Neural progenitor cell (in vitro differentiated cells): Measurements from ENCODE around the gene APAF1. TPM values are rescaled to one million over a fixed set of nuclear protein-coding genes. Genes with fewer than 3 reads are reported as not detected.
"Not testable (repeated sequence)": the region's sequence is repeated elsewhere in the genome, so short reads cannot be mapped to it uniquely, and the experiment has no call there.

Experiments used
- DNase-seq: peaks from one replicate; pipeline ENCODE4 v3.0.0-alpha.2; 2016; ENCODE audit warnings: low spot score
- H2AFZ ChIP-seq: fragments of 200-600 bp; sonication (generic); replicated peaks from 2 replicates; pipeline ENCODE4 v1.6.1; 2016; ENCODE audit warnings: antibody characterized with exemption
- H3F3A ChIP-seq: fragments of 200-600 bp; sonication (generic); 2 replicates; pipeline ENCODE4 v1.6.1; 2016; ENCODE audit warnings: antibody characterized with exemption, low read depth
- H3K27ac ChIP-seq: fragments of 200-600 bp; sonication (generic); 2 replicates; pipeline ENCODE4 v1.5.1; 2016; ENCODE audit warnings: mild to moderate bottlenecking
- H3K27me3 ChIP-seq: fragments of 200-600 bp; sonication (generic); 2 replicates; pipeline ENCODE4 v1.6.1; 2016; ENCODE audit warnings: mild to moderate bottlenecking, moderate library complexity
- H3K36me3 ChIP-seq: fragments of 200-600 bp; sonication (generic); 2 replicates; pipeline ENCODE4 v1.5.1; 2016
- H3K4me1 ChIP-seq: fragments of 200-600 bp; sonication (generic); 2 replicates; pipeline ENCODE4 v1.6.1; 2016; ENCODE audit warnings: mixed run types
- H3K4me2 ChIP-seq: fragments of 200-600 bp; sonication (generic); 2 replicates; pipeline ENCODE4 v1.6.1; 2016
- H3K4me3 ChIP-seq: fragments of 200-600 bp; sonication (generic); 2 replicates; pipeline ENCODE4 v1.5.1; 2016
- H3K79me2 ChIP-seq: fragments of 200-600 bp; sonication (generic); 2 replicates; pipeline ENCODE4 v1.6.1; 2016; ENCODE audit warnings: low read depth
- H3K9ac ChIP-seq: fragments of 200-600 bp; sonication (generic); 2 replicates; pipeline ENCODE4 v1.6.1; 2016
- H3K9me3 ChIP-seq: fragments of 200-600 bp; sonication (generic); 2 replicates; pipeline ENCODE4 v1.5.1; 2016; ENCODE audit warnings: low read depth
- H4K20me1 ChIP-seq: fragments of 200-600 bp; sonication (generic); 2 replicates; pipeline ENCODE4 v1.6.1; 2016; ENCODE audit warnings: low read depth
- H3K27ac Mint-ChIP-seq: 3 replicates; pipeline ENCODE4 v1.8.0; 2021; ENCODE audit warnings: mixed read lengths
- H3K27me3 Mint-ChIP-seq: 2 replicates; pipeline ENCODE4 v1.8.0; 2022; ENCODE audit warnings: low read depth, mild to moderate bottlenecking, inconsistent platforms, moderate library complexity, mixed read lengths; ENCODE audit not compliant: insufficient read depth
- H3K36me3 Mint-ChIP-seq: 3 replicates; pipeline ENCODE4 v1.8.0; 2021; ENCODE audit warnings: mixed read lengths
- H3K4me1 Mint-ChIP-seq: 3 replicates; pipeline ENCODE4 v1.8.0; 2021; ENCODE audit warnings: mixed read lengths
- H3K4me3 Mint-ChIP-seq: 3 replicates; pipeline ENCODE4 v1.8.0; 2021; ENCODE audit warnings: mild to moderate bottlenecking, moderate library complexity, mixed read lengths
- H3K9me3 Mint-ChIP-seq: 3 replicates; pipeline ENCODE4 v1.8.0; 2020; ENCODE audit warnings: mixed read lengths
- CTCF ChIP-seq: fragments of 200-600 bp; sonication (generic); IDR thresholded peaks from 2 replicates; pipeline ENCODE4 v1.5.1; 2017; ENCODE audit warnings: antibody characterized with exemption, mild to moderate bottlenecking
- EZH2 ChIP-seq: fragments of 200-600 bp; sonication (generic); IDR thresholded peaks from 2 replicates; pipeline ENCODE4 v1.6.1; 2017; ENCODE audit warnings: antibody characterized with exemption, mild to moderate bottlenecking, moderate library complexity
- EZH2phosphoT487 ChIP-seq: fragments of 200-600 bp; sonication (generic); IDR thresholded peaks from 2 replicates; pipeline ENCODE4 v1.6.1; 2017; ENCODE audit warnings: antibody characterized with exemption
- total RNA-seq: library from RNA; depleted of rRNA; stranded (reverse); fragments of >200 nt; gene quantifications from 2 replicates; pipeline ENCODE4 v1.2.3, GENCODE V29; 2015; ENCODE audit warnings: low replicate concordance

The APAF1 gene
- total RNA-seq, 1 donor from 2014 or later = 69.1 TPM

- H3K4me2 ChIP-seq = no peak overlapping the region
- Mint-ChIP-seq H3K27ac (no peak overlapping the region), H3K4me3 (no peak overlapping the region), H3K9me3 (no peaks in the 10 kb centered on the region), H3K36me3 (peaks cover 20% of the 10 kb centered on the region), H3K27me3 (no peaks in the 10 kb centered on the region), H3K4me1 (peaks cover 7% of the 10 kb centered on the region)
- no peaks in the 10 kb centered on the region for H3F3A ChIP-seq
- DNase-seq = no peak
- no peak overlapping the region for H3K9ac ChIP-seq
- no peak overlapping the region for H3K27ac ChIP-seq
- H3K9me3 ChIP-seq = no peaks in the 10 kb centered on the region
- TF ChIP-seq EZH2 (no peak), EZH2phosphoT487 (no peak), CTCF (no peak)
- H3K36me3 ChIP-seq = no peaks in the 10 kb centered on the region
- no peak overlapping the region for H2AFZ ChIP-seq
- H4K20me1 ChIP-seq = peaks cover under 1% of the 10 kb centered on the region
- H3K4me1 ChIP-seq = peaks cover under 1% of the 10 kb centered on the region
- no peak overlapping the region for H3K4me3 ChIP-seq
- H3K79me2 ChIP-seq = peaks cover 61% of the 10 kb centered on the region
- H3K27me3 ChIP-seq = no peaks in the 10 kb centered on the region
Observed at GRCh38 chr12:98638009-98638408, 7.1 kb upstream of the APAF1 start.

DNA sequence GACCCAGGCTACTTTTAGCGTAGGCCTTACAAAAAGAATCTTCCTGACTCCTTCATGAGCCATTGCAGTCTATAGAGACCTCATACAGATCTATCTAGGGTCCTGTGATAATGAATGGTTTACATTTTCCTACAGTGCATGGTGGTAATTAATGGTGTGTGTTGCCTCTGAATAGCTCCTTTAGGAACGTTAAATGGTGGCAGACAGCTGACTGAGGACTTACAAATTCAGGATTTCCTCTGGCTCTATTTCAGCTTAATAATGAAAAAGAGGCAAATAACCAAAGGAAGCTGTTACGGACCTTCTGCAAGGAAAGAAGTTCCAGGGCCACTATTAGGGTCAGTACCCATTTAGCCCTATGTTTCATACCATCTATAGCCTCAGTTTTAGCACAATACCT, 5.6 kb upstream of the APAF1 start:
- H3K4me1 Mint-ChIP-seq = peaks cover 9% of the 10 kb centered on the region
- no peak overlapping the region for H3K4me3 Mint-ChIP-seq
- Histone ChIP-seq H3K9ac (no peak overlapping the region), H3K79me2 (peaks cover 73% of the 10 kb centered on the region), H3K4me1 (peaks cover 2% of the 10 kb centered on the region), H2AFZ (no peak overlapping the region), H3K27ac (no peak overlapping the region), H3K4me3 (no peak overlapping the region), H3F3A (peaks cover 11% of the 10 kb centered on the region), H3K36me3 (no peaks in the 10 kb centered on the region), H3K27me3 (no peaks in the 10 kb centered on the region), H3K4me2 (no peak overlapping the region), H3K9me3 (no peaks in the 10 kb centered on the region), H4K20me1 (peaks cover 3% of the 10 kb centered on the region)
- no peaks in the 10 kb centered on the region for H3K9me3 Mint-ChIP-seq
- H3K27ac Mint-ChIP-seq = no peak overlapping the region
- DNase-seq = no peak
- TF ChIP-seq CTCF = no peak
- no peak for TF ChIP-seq EZH2phosphoT487
- no peak for TF ChIP-seq EZH2
- H3K36me3 Mint-ChIP-seq = peaks cover 11% of the 10 kb centered on the region
- no peaks in the 10 kb centered on the region for H3K27me3 Mint-ChIP-seq

- H3K79me2 ChIP-seq = peaks cover 89% of the 10 kb centered on the region
- not testable (repeated sequence) for H3K9me3 Mint-ChIP-seq
Observed at GRCh38 chr12:98642801-98643200, 2.3 kb upstream of the APAF1 start.

DNA sequence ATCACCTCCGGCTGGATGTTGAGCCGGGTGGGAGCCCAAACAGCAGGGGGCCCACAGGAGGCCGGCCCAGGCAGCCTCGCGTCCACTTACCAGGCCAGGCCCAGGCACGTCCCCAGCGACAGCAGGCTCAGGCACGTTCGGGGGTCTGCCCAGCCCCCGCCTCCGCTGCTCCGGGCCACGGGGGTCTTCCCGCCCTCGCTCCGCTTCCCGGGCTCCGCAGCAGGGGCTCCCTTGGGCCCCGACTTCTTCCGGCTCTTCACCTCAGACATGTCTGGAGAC, 718 bp upstream of the APAF1 start:
- no peak for TF ChIP-seq CTCF
- TF ChIP-seq EZH2 = no peak
- no peak for TF ChIP-seq EZH2phosphoT487
- H3K4me1 ChIP-seq = peaks cover 14% of the 10 kb centered on the region
- peaks cover 15% of the 10 kb centered on the region for H3F3A ChIP-seq
- peaks cover 6% of the 10 kb centered on the region for H3K36me3 Mint-ChIP-seq
- no peaks in the 10 kb centered on the region for H3K9me3 ChIP-seq
- peak overlapping the region; percentile 90 for H3K27ac Mint-ChIP-seq
- H4K20me1 ChIP-seq = peaks cover 25% of the 10 kb centered on the region
- H3K9ac ChIP-seq = peak overlapping the region; percentile 48
- H3K79me2 ChIP-seq = peaks cover 81% of the 10 kb centered on the region
- H3K27me3 ChIP-seq = no peaks in the 10 kb centered on the region
- peak overlapping the region; percentile 78 for H3K4me2 ChIP-seq
- H3K4me3 ChIP-seq = peak overlapping the region; percentile 74
- peak overlapping the region; percentile 99 for H3K4me3 Mint-ChIP-seq
- H3K27ac ChIP-seq = peak overlapping the region; percentile 90
- DNase-seq = no peak
- H2AFZ ChIP-seq = peak overlapping the region; percentile 98
- H3K9me3 Mint-ChIP-seq = no peaks in the 10 kb centered on the region
- H3K36me3 ChIP-seq = no peaks in the 10 kb centered on the region
- H3K27me3 Mint-ChIP-seq = peaks cover 2% of the 10 kb centered on the region
- peaks cover 11% of the 10 kb centered on the region for H3K4me1 Mint-ChIP-seq

More at GRCh38 chr12:98642801-98643200, 2.3 kb upstream of the APAF1 start:
- H3K9me3 ChIP-seq, H3K27ac Mint-ChIP-seq, H3K27me3 Mint-ChIP-seq, H3K9ac ChIP-seq, H3K36me3 ChIP-seq, DNase-seq, H3K27ac ChIP-seq, H3K27me3 ChIP-seq, H2AFZ ChIP-seq: not testable (repeated sequence)
- peaks cover 11% of the 10 kb centered on the region for H3K4me1 Mint-ChIP-seq
- Histone ChIP-seq H3K4me1 (peaks cover 14% of the 10 kb centered on the region), H3K4me2 (peak overlapping the region; percentile 78), H3K4me3 (peak overlapping the region; percentile 74), H3F3A (peaks cover 15% of the 10 kb centered on the region), H4K20me1 (peaks cover 22% of the 10 kb centered on the region)
- H3K4me3 Mint-ChIP-seq = peak overlapping the region; percentile 99
- H3K36me3 Mint-ChIP-seq = peaks cover 11% of the 10 kb centered on the region
